Activated CD8-positive, alpha-beta memory T cell treated with anti-CD3 and anti-CD28 coated beads, Interleukin-2, amount 10 ng/mL, durations not matched to agents 7 days and 5 days (primary cell): ENCODE results near the gene ADGRD1. TPM values are rescaled to one million over a fixed set of nuclear protein-coding genes. Genes with fewer than 3 reads are reported as not detected.

Experiments used
- ATAC-seq: fragments of 150-1000 bp; cut with Tn5 transposase; one replicate; pipeline ENCODE4 v1.10.0; 2021; ENCODE audit warnings: moderate library complexity
- CTCF ChIA-PET: fragments of 350-600 bp; sonication (Branson Sonifier 250); formaldehyde crosslinking; loops from one replicate; lab custom pipeline; 2021; ENCODE audit warnings: antibody characterized with exemption; lab: Charles Lee
- DNase-seq: peaks from one replicate; pipeline ENCODE4 v3.0.0-alpha.2; 2020
- H3K27ac Mint-ChIP-seq: one replicate; pipeline ENCODE4 v1.8.0; 2021; ENCODE audit warnings: mild to moderate bottlenecking, mixed read lengths
- H3K27me3 Mint-ChIP-seq: one replicate; pipeline ENCODE4 v1.8.0; 2021; ENCODE audit warnings: mixed read lengths
- H3K36me3 Mint-ChIP-seq: one replicate; pipeline ENCODE4 v1.8.0; 2021; ENCODE audit warnings: mild to moderate bottlenecking, mixed read lengths
- H3K4me1 Mint-ChIP-seq: one replicate; pipeline ENCODE4 v1.8.0; 2021; ENCODE audit warnings: mixed read lengths
- H3K4me3 Mint-ChIP-seq: one replicate; pipeline ENCODE4 v1.8.0; 2021; ENCODE audit warnings: mild to moderate bottlenecking, moderate library complexity, mixed read lengths
- H3K9me3 Mint-ChIP-seq: one replicate; pipeline ENCODE4 v1.8.0; 2022; ENCODE audit warnings: low read depth, mixed read lengths
- total RNA-seq, 2 experiments: library from RNA; stranded (reverse); gene quantifications; one replicate each; pipeline ENCODE4 v1.2.3, GENCODE V29; 2021

ADGRD1 gene
- total RNA-seq, 2 experiments from 2014 or later: 0.23 to 2.2 TPM

DNA sequence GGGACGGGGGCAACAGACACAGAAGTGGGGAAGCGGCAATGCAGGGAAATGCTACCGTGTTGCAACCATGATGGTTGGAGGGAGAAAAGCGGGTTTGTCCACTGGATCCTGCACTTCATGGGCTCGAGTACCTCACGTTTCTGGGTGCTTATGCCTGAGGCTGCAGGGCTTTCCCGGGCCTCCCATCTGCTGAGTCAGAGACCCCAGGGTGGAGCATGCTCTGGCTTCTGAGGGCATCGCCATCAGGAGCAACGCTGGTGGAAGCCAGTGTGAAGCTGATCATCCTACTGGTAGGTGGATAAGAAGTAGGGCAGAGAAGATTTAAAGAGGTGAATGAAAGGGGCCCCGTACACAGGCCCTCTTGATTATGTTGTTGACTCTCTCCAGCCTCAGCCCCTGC lies 5.0 kb upstream of the ADGRD1 start:
- ATAC-seq (no peak), DNase-seq (no peak)
- Mint-ChIP-seq H3K9me3 (peaks cover 11% of the 10 kb centered on the region), H3K27me3 (peaks cover 21% of the 10 kb centered on the region), H3K27ac (no peak overlapping the region), H3K4me3 (no peak overlapping the region), H3K4me1 (no peaks in the 10 kb centered on the region), H3K36me3 (no peaks in the 10 kb centered on the region)
- CTCF ChIA-PET: no interaction called here

DNA sequence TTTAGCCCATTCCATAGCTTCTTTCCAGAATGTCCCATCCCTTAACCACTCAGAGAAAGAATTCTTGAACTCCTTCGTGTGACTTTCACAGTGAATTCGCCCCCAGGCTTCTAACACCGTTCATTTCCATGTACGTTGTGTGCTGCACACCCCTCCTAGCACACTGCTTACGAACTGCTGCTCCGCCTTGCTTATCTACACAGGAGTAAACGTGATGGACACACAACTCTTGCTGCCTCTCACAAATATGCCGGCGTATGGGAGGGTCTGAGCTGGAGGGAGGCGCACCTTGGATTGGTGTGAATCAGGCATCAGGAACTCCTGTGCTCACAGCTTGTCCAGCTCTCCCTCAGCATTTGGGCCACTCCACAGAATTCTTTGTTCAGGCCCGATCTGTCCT lies 3.9 kb upstream of the ADGRD1 start:
- peaks cover 10% of the 10 kb centered on the region for H3K9me3 Mint-ChIP-seq
- H3K36me3 Mint-ChIP-seq: no peaks in the 10 kb centered on the region
- CTCF ChIA-PET: no interaction called here
- no peak for ATAC-seq
- peaks cover 28% of the 10 kb centered on the region for H3K27me3 Mint-ChIP-seq
- no peaks in the 10 kb centered on the region for H3K4me1 Mint-ChIP-seq
- no peak for DNase-seq
- no peak overlapping the region for H3K27ac Mint-ChIP-seq
- no peak overlapping the region for H3K4me3 Mint-ChIP-seq

DNA sequence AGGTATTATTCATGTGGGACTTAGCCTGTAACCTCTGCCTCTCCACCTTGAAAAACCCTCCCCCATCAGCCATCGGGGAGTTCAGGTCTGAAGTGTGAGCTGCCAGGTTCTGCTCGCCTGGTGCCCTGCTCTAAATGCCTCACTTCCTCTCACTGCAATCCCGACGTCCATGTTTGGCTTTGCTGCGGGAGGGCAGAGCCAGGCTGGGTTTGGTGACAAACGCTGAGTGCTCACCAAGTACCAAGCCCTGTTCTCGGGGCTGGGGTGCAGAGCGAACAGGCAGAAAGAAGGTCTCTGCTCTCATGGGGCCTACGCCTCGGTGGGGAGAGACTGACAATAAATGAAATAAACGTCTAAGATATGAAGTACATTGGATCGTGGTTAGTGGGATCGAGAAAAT lies 2.1 kb upstream of the ADGRD1 start:
- no peak for DNase-seq
- Mint-ChIP-seq H3K4me1 (no peaks in the 10 kb centered on the region), H3K4me3 (no peak overlapping the region), H3K36me3 (no peaks in the 10 kb centered on the region), H3K27ac (no peak overlapping the region), H3K27me3 (peaks cover 29% of the 10 kb centered on the region), H3K9me3 (no peaks in the 10 kb centered on the region)
- no peak for ATAC-seq
- CTCF ChIA-PET: no interaction called here

DNA sequence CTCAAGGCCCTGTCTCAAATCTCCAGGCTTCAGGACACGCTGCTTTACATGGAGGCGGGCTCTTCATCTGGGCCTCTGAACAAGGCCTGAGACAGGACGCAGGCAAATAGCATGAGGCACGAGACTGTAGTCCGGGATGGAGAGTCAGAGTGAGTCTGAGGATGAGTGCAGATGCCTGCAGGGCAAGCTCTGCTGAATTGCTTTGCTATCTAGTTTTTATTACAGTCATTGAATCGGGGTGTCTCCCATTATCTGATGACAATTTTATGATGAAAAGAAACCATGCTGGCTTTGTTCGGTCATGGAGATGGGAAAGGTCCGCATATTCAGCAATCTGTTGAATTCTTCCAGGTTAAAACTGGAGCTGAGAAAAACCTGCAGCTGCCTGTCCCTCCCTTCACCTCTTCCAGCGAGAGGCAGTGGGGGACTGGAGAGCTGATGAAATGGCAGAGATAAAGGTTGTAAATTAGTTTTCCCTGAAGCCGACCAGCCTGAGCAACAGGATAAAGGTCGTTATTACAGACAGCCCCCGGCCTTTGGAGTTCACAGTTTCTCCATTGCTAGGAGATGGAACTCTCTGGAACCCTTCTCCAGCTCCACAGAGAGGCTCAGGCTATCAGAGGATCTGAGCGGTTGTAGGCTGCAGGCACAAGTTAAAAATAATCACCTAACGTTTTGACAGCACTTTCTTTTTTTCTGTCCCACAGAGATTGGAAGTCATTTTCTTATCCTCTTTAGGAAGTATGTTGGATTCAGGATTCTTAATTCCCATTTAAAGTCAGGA lies 1.3 kb upstream of the ADGRD1 start:
- CTCF ChIA-PET: no interaction called here
- H3K4me1 Mint-ChIP-seq: no peaks in the 10 kb centered on the region
- H3K9me3 Mint-ChIP-seq: no peaks in the 10 kb centered on the region
- no peak overlapping the region for H3K4me3 Mint-ChIP-seq
- peaks cover 25% of the 10 kb centered on the region for H3K27me3 Mint-ChIP-seq
- ATAC-seq (no peak), DNase-seq (no peak)
- no peaks in the 10 kb centered on the region for H3K36me3 Mint-ChIP-seq
- H3K27ac Mint-ChIP-seq: no peak overlapping the region

DNA sequence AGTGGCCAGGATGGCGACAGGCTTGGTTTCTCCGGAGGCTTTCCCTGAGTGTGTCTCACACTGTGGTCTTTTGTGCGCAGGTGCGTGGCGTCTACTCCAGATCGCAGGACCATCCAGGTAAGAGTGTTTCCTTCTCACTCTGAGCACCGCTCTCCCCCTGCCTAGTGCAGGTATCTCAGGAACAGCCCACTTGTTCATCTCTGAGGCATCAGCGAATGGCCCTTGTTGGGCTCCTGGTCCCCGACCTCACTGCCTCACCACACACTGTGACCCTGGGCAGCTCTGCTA lies 781 bp downstream of the ADGRD1 start:
- no peaks in the 10 kb centered on the region for H3K9me3 Mint-ChIP-seq
- DNase-seq (no peak), ATAC-seq (no peak)
- no peaks in the 10 kb centered on the region for H3K36me3 Mint-ChIP-seq
- CTCF ChIA-PET: no interaction called here
- H3K4me3 Mint-ChIP-seq: no peak overlapping the region
- H3K27ac Mint-ChIP-seq: no peak overlapping the region
- H3K27me3 Mint-ChIP-seq: peaks cover 25% of the 10 kb centered on the region
- no peaks in the 10 kb centered on the region for H3K4me1 Mint-ChIP-seq

DNA sequence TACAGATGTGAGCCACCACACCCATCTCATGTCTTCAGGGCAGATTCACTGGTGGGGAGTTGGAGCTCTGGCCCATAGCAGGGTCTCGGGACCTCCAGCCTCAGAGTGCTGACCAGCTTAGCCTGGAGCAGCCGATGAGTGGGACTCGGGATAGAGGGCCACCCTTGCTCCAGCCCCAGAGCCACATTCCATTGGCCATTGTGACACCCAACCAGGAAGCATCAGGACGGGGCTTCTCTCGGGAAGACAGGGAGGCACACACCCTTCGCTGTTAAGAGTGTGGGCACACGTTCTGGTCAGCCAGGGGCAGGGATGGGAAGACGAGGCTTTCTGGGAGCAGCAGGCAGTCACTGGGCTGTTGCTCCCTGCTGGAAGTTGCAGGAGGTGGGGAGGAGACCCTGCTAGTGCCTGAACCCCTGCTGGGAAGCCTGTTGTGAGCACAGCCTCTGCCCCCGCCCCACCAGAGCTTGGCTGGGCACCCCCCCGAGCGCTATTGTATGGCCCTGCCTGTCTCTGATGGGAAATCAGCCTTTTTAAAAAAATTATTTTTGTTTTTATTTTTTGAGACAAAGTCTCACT lies 1.6 kb downstream of the ADGRD1 start:
- Mint-ChIP-seq H3K27me3 (peaks cover 25% of the 10 kb centered on the region), H3K27ac (no peak overlapping the region), H3K4me1 (no peaks in the 10 kb centered on the region), H3K36me3 (no peaks in the 10 kb centered on the region), H3K9me3 (no peaks in the 10 kb centered on the region), H3K4me3 (no peak overlapping the region)
- CTCF ChIA-PET: no interaction called here
- ATAC-seq (no peak), DNase-seq (no peak)

DNA sequence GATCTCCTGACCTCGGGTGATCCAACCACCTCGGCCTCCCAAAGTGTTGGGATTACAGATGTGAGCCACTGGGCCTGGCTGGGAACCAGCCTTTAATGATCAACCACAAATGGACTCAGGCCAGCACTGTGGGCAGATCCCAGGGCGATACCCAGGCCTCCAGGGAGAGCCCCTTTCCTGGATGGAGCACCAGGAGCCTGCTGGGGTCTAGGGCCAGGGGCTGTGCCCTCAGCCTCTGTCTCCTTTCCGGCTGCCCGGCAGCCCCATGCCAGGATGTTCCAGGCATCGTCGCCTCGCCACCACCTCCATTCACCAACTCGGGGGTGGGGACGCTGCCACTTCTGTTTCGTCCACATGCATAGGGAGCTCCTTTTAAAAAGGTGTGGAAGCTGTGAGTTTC lies 2.3 kb downstream of the ADGRD1 start:
- DNase-seq (no peak), ATAC-seq (no peak)
- no peaks in the 10 kb centered on the region for H3K9me3 Mint-ChIP-seq
- H3K4me3 Mint-ChIP-seq: no peak overlapping the region
- H3K36me3 Mint-ChIP-seq: no peaks in the 10 kb centered on the region
- H3K4me1 Mint-ChIP-seq: no peaks in the 10 kb centered on the region
- CTCF ChIA-PET: no interaction called here
- H3K27me3 Mint-ChIP-seq: peaks cover 25% of the 10 kb centered on the region
- H3K27ac Mint-ChIP-seq: no peak overlapping the region

DNA sequence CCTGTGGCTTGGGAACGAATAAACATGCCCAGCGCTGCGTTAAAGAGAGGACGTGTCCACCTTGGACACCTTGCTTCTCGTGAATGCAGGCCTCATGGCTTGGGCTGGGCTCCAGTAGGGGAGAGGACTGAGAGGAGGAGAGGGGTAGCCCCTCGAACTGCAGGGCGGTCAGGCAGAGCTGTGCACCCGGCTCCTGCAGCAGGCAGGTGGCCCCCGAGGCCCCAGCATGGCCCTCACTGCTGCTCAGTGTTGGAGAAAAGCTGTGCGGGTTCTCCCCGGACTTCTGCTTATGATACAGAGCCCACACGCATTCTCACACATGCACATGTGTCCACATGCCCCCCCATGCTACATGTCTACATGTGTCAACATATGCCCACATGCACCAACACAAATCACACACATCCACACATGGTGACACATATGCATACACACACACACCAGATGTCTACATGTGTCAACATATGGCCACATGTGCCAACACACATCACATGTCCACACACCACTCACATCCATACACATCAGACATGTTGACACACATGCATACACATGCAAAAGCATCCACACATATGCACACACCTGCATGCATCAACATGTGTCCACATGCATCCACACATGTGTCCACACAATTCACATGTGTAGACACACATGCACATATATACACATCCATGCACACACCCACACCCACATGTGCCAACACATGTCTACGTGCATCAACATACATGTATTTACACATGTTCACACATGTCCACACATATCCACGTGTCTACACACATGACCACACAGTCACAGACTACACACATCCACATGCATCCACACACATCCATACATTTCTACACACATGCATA lies 3.0 kb downstream of the ADGRD1 start:
- ATAC-seq: no peak

DNA sequence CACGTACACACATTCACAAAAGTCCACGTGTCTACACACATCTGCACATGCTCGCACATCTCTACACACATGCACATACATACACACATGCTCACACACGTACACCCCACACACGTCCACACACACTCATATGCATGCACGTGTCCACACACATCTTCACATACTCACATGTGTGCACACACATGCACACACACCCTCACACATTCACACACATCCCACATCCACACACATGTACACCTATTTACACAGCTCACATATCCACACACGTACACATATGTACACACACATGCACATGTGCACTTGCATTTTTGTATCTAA lies 3.6 kb downstream of the ADGRD1 start:
- CTCF ChIA-PET: no interaction called here
- DNase-seq: no peak
- H3K27ac Mint-ChIP-seq: no peak overlapping the region
- no peak overlapping the region for H3K4me3 Mint-ChIP-seq
- no peak for ATAC-seq
- no peaks in the 10 kb centered on the region for H3K36me3 Mint-ChIP-seq
- no peaks in the 10 kb centered on the region for H3K4me1 Mint-ChIP-seq
- no peaks in the 10 kb centered on the region for H3K9me3 Mint-ChIP-seq
- peaks cover 26% of the 10 kb centered on the region for H3K27me3 Mint-ChIP-seq

More for the DNA sequence above, 3.0 kb downstream of the ADGRD1 start:
- Mint-ChIP-seq H3K9me3 (no peaks in the 10 kb centered on the region), H3K4me1 (no peaks in the 10 kb centered on the region), H3K4me3 (no peak overlapping the region), H3K36me3 (no peaks in the 10 kb centered on the region), H3K27me3 (peaks cover 25% of the 10 kb centered on the region), H3K27ac (no peak overlapping the region)
- DNase-seq: no peak
- CTCF ChIA-PET: no interaction called here

DNA sequence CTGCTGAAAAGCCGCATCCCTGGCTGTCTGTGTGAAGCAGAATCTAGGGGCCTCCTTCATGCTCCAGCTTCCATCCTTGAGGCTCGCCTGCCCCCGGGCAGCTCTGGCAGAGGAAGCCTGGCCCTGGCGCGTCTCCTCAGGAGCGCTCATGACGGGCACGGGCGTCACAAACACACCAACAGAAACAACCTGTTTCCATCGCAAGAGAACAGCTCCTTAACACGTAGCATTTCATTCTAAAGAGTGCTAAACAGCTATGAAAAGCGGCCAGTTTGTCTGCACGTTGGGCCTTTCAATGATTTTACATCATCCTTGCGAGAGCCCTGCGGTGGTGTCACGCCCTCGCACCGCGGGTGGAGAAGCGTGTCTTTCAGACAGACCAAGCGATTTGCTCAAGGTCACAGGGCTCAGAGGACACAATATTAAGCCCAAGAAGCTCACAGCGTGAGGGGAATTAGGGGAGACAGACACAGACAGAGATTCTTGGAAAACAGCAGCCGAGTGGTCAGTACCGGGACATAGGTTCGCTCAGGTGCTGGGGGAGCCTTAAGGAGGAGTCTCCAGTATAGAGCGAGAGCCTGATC lies 4.9 kb downstream of the ADGRD1 start:
- CTCF ChIA-PET: no interaction called here
- DNase-seq: no peak
- H3K36me3 Mint-ChIP-seq: no peaks in the 10 kb centered on the region
- no peaks in the 10 kb centered on the region for H3K9me3 Mint-ChIP-seq
- no peak for ATAC-seq
- no peak overlapping the region for H3K4me3 Mint-ChIP-seq
- H3K27me3 Mint-ChIP-seq: peaks cover 14% of the 10 kb centered on the region
- H3K4me1 Mint-ChIP-seq: no peaks in the 10 kb centered on the region
- no peak overlapping the region for H3K27ac Mint-ChIP-seq

DNA sequence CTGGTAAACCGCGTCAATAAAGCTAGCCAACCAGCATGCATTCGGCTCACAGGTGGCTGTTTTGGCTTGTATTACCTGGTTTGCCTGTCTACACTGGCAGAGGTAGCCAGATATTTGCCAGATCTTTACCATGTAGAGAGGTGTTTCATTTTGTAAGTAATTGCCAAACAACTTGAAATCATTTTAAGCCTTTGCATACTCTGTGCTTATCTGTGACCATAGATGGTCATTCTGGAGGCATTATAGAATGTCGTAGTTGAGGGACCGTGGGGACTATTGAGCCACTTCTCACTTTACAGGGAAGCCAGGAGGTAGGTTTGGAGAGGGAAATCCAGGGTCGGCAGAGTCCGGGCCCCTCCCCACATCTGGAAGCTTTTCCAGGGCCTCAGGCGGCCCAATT lies 5.9 kb downstream of the ADGRD1 start:
- DNase-seq: no peak
- no peak overlapping the region for H3K4me3 Mint-ChIP-seq
- CTCF ChIA-PET: no interaction called here
- H3K36me3 Mint-ChIP-seq: no peaks in the 10 kb centered on the region
- H3K9me3 Mint-ChIP-seq: no peaks in the 10 kb centered on the region
- peaks cover 8% of the 10 kb centered on the region for H3K27me3 Mint-ChIP-seq
- no peak for ATAC-seq
- no peaks in the 10 kb centered on the region for H3K4me1 Mint-ChIP-seq
- no peak overlapping the region for H3K27ac Mint-ChIP-seq

DNA sequence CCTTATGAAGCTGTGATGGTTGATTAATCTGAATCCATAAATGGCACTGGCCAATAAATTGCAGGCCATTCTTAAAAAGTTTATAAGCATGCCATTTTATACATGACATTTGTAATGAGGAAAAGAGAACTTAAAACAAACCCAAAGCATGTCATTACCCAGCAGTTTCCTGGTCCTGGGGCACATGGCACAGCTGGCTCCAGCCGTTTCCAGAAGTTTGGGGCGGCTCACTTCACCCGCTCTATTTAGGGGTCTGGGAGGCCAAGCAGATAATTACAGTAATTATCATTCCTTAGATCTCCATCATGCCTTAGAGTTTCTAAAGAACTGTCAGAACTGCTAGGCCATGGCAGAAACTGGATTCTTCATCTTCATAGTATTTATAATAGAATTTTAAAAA lies 6.4 kb downstream of the ADGRD1 start:
- ATAC-seq (no peak), DNase-seq (no peak)
- H3K9me3 Mint-ChIP-seq: no peaks in the 10 kb centered on the region
- H3K4me1 Mint-ChIP-seq: no peaks in the 10 kb centered on the region
- H3K27me3 Mint-ChIP-seq: peaks cover 6% of the 10 kb centered on the region
- H3K36me3 Mint-ChIP-seq: no peaks in the 10 kb centered on the region
- no peak overlapping the region for H3K27ac Mint-ChIP-seq
- CTCF ChIA-PET: no interaction called here
- H3K4me3 Mint-ChIP-seq: no peak overlapping the region

DNA sequence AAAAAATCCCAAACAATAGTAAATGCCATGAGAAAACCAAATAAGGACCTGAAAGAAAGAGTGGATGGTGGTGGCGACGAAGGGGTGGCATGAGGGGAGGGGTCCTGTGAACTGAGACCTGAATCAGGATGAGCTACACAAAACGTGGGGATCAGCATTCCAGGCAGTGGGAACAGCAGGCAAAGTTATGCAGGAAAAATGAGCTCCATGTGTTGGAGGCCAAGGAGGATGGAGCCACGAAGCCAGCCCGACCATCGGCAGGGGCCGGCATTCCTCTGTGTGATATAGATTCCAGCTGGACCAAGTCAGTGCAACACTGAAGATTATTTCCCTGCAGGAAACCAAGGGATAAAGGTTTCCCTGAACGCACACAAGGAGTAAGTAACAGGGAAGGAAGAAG lies 7.1 kb downstream of the ADGRD1 start:
- Mint-ChIP-seq H3K27ac (no peak overlapping the region), H3K9me3 (no peaks in the 10 kb centered on the region), H3K4me3 (no peak overlapping the region), H3K4me1 (no peaks in the 10 kb centered on the region), H3K27me3 (peaks cover 7% of the 10 kb centered on the region), H3K36me3 (no peaks in the 10 kb centered on the region)
- ATAC-seq (no peak), DNase-seq (no peak)
- CTCF ChIA-PET: no interaction called here
